ENCODE data around the gene CSNK1A1L. TPM values are rescaled to one million over a fixed set of nuclear protein-coding genes. Genes with fewer than 3 reads are reported as not detected.

Gene CSNK1A1L
- total RNA-seq, 1 donor from 2014 or later, result not detected

DNA sequence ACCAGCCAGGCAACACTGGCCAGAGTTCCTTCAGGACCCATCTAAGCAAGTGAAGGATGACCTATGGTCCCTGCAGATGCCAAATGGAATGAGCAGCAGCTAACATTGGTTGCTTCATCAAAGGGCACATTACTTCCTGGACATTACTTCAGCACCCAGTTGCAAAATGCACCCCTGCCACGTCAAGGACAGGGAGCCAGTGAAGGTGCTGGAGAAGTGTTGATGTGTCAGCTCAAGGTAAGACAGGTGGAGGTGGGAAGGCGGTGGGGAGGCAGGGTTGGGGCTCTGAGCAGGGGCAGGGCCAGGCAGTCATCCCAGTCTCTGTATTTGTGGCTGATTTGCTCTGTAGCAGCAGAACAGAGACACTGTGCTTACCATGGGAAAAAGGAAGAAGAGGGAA, 14.6 kb downstream of the CSNK1A1L start:
- Histone ChIP-seq H3K36me3 (no peaks in the 10 kb centered on the region), H3K4me1 (no peaks in the 10 kb centered on the region), H3K9me3 (replicated peaks) (no peaks in the 10 kb centered on the region), H3K27ac (replicated peaks) (no peak overlapping the region), H3K4me3 (no peak overlapping the region), H3K27me3 (ENCODE audit: low read depth) (peaks cover 5% of the 10 kb centered on the region)
- intact Hi-C loops (cut with micrococcal nuclease), result no loop called here
- TF ChIP-seq, protein P1, sequence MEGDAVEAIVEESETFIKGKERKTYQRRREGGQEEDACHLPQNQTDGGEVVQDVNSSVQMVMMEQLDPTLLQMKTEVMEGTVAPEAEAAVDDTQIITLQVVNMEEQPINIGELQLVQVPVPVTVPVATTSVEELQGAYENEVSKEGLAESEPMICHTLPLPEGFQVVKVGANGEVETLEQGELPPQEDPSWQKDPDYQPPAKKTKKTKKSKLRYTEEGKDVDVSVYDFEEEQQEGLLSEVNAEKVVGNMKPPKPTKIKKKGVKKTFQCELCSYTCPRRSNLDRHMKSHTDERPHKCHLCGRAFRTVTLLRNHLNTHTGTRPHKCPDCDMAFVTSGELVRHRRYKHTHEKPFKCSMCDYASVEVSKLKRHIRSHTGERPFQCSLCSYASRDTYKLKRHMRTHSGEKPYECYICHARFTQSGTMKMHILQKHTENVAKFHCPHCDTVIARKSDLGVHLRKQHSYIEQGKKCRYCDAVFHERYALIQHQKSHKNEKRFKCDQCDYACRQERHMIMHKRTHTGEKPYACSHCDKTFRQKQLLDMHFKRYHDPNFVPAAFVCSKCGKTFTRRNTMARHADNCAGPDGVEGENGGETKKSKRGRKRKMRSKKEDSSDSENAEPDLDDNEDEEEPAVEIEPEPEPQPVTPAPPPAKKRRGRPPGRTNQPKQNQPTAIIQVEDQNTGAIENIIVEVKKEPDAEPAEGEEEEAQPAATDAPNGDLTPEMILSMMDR (IDR thresholded peaks at IDR 0.05; ENCODE audit: borderline replicate concordance), result no peak
- no peak for DNase-seq

DNA sequence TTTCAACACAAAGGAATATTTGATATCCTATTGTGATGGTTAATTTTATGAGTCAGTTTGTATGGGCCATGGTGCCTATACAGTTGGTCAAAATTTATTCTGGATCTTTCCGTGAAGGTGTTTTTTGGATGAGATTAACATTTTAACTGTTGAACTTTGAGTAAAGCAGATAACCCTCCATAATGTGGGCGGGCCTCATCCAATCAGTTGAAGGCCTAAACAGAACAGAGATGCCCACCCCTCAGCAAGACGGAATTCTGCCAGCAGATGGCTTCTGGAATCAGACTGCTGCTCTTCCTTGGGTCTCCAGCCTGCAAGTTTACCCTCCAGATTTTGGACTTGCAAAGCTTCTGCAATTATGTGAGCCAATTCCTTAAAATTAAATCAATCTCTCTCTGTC, 16.0 kb downstream of the CSNK1A1L start:
- H3K27me3 ChIP-seq (ENCODE audit: low read depth), result peaks cover 5% of the 10 kb centered on the region
- H3K4me1 ChIP-seq, result no peaks in the 10 kb centered on the region
- H3K4me3 ChIP-seq, result no peak overlapping the region
- H3K27ac ChIP-seq (replicated peaks), result no peak overlapping the region
- no peaks in the 10 kb centered on the region for H3K9me3 ChIP-seq (replicated peaks)
- no peak for DNase-seq
- H3K36me3 ChIP-seq, result no peaks in the 10 kb centered on the region
- TF ChIP-seq, protein P1 (IDR thresholded peaks at IDR 0.05; ENCODE audit: borderline replicate concordance), result no peak
- intact Hi-C loops (cut with micrococcal nuclease), result no loop called here

DNA sequence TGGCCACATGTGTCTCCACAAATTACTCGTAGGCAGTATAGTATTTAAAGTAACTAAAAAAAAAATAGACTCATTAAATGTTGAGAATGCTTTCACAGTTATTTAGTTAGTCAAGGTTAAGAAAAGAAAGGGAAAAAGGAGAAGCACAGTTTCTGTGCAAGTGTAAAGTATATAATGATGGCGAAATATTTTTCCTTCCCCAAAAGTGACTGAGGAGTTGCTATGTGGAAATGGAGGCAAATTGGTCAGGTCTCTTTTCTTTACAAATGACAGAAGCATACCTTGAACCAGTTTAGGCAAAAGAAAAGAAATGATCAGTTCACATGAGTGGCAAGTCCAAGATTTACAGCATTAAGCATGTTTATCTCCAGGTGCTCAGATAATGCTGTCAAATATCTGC, 18.0 kb downstream of the CSNK1A1L start:
- peaks cover 5% of the 10 kb centered on the region for H3K27me3 ChIP-seq (ENCODE audit: low read depth)
- DNase-seq, result no peak
- H3K4me3 ChIP-seq, result no peak overlapping the region
- no peaks in the 10 kb centered on the region for H3K36me3 ChIP-seq
- no peak overlapping the region for H3K27ac ChIP-seq (replicated peaks)
- TF ChIP-seq, protein P1 (IDR thresholded peaks at IDR 0.05; ENCODE audit: borderline replicate concordance), result no peak
- no peaks in the 10 kb centered on the region for H3K9me3 ChIP-seq (replicated peaks)
- intact Hi-C loops (cut with micrococcal nuclease), result no loop called here
- no peaks in the 10 kb centered on the region for H3K4me1 ChIP-seq

DNA sequence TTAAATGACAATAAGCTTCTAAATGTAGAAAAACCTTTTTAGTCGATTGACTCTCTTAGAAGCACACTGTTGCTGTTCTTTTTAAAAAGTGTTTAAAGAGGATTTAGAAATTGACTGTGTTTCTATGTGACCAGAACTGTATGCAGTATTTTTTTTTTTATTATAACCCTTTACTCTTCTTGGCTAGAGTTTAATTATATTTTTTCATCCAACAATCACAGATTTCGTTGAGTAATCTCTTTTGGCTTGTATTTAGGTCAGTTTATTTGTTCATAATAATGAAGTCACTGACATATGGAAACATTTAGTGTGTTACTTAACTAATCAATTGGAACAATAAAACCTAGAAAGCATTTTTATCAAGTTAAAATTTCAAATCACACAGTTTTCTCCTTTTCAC, 19.9 kb downstream of the CSNK1A1L start:
- TF ChIP-seq, protein P1 (IDR thresholded peaks at IDR 0.05; ENCODE audit: borderline replicate concordance), result no peak
- H3K36me3 ChIP-seq, result no peaks in the 10 kb centered on the region
- no peak overlapping the region for H3K27ac ChIP-seq (replicated peaks)
- intact Hi-C loops (cut with micrococcal nuclease), result no loop called here
- no peak for DNase-seq
- H3K27me3 ChIP-seq (ENCODE audit: low read depth), result peaks cover 5% of the 10 kb centered on the region
- H3K4me1 ChIP-seq, result no peaks in the 10 kb centered on the region
- H3K4me3 ChIP-seq, result no peak overlapping the region
- no peaks in the 10 kb centered on the region for H3K9me3 ChIP-seq (replicated peaks)

DNA sequence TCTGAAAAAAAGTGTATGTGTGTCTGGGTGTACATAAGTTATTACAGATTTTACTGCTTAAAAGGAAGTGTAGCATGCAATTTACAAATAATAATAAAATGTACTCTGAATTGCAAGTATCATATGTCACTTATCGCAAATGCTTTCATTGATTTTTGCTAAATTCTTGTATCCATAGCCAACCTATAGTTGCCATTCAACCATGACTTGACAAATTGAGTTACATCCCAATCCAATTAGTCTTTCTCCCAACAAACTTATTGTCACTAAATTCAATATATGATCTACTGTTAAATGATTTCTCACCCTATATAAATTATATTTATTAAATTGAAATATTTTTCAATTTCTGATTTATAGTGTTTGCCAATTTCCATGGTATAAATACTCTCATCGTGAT, 28.6 kb downstream of the CSNK1A1L start:
- no peak for DNase-seq
- intact Hi-C loops (cut with micrococcal nuclease), result loop anchor here (10.0 kb wide), 1 partner anchor 528 kb away; no protein-coding TSS in a partner anchor
- no peak overlapping the region for H3K4me3 ChIP-seq
- H3K9me3 ChIP-seq (replicated peaks), result no peaks in the 10 kb centered on the region
- no peaks in the 10 kb centered on the region for H3K4me1 ChIP-seq
- TF ChIP-seq, protein P1 (IDR thresholded peaks at IDR 0.05; ENCODE audit: borderline replicate concordance), result no peak
- H3K36me3 ChIP-seq, result no peaks in the 10 kb centered on the region
- no peaks in the 10 kb centered on the region for H3K27me3 ChIP-seq (ENCODE audit: low read depth)
- no peak overlapping the region for H3K27ac ChIP-seq (replicated peaks)

DNA sequence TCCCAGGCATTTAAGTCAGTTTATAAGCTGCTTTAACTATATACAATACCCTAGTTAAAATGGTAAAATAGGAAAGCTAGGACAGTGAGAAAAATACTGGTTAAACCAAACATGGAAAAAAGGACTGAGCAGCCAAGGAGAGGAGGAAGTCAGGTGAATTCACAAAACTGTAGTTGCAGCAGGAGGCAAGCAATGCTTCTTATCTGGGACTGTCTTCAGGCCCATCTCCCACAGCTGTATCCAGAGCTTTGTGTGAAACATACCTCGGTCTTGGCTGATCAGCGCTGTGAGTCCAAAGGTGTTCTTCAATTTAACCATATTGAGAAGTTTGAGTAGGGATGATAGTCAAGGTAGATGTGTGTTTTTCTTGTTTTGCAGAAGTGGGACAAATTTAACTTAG, 30.3 kb downstream of the CSNK1A1L start:
- Histone ChIP-seq H3K36me3 (no peaks in the 10 kb centered on the region), H3K27me3 (ENCODE audit: low read depth) (no peaks in the 10 kb centered on the region), H3K9me3 (replicated peaks) (no peaks in the 10 kb centered on the region), H3K27ac (replicated peaks) (no peak overlapping the region), H3K4me1 (no peaks in the 10 kb centered on the region), H3K4me3 (no peak overlapping the region)
- intact Hi-C loops (cut with micrococcal nuclease), result loop anchor here (10.0 kb wide), 1 partner anchor 530 kb away; no protein-coding TSS in a partner anchor
- TF ChIP-seq, protein P1 (IDR thresholded peaks at IDR 0.05; ENCODE audit: borderline replicate concordance), result no peak
- DNase-seq, result no peak

Data from left ventricle myocardium inferior (tissue), 1 donor.